ENCODE data around the gene MYOZ3.

DNA sequence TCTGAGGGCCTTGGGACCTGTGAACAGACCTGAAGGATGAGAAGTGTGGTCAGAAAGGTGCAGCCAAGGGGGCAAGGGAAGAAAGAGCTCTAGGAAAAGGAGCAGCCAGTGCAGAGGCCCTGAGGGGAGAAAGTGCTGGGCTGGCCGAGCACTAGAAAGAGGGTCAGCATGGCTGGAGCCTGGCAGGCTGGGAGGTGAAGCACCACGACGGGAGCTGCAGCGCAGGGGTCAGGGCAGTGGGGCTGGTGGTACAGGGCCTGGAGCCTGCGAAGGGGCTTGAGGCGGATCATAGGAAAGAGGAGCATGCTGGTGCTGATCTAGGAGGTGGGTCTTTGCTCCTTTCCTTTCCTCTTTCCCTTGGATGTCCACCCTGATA is 29.7 kb upstream of the MYOZ3 start:
- TF ChIP-seq, protein P1, sequence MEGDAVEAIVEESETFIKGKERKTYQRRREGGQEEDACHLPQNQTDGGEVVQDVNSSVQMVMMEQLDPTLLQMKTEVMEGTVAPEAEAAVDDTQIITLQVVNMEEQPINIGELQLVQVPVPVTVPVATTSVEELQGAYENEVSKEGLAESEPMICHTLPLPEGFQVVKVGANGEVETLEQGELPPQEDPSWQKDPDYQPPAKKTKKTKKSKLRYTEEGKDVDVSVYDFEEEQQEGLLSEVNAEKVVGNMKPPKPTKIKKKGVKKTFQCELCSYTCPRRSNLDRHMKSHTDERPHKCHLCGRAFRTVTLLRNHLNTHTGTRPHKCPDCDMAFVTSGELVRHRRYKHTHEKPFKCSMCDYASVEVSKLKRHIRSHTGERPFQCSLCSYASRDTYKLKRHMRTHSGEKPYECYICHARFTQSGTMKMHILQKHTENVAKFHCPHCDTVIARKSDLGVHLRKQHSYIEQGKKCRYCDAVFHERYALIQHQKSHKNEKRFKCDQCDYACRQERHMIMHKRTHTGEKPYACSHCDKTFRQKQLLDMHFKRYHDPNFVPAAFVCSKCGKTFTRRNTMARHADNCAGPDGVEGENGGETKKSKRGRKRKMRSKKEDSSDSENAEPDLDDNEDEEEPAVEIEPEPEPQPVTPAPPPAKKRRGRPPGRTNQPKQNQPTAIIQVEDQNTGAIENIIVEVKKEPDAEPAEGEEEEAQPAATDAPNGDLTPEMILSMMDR (IDR thresholded peaks at IDR 0.05) = no peak
- TF ChIP-seq POLR2A (IDR thresholded peaks at IDR 0.05) (no peak), POLR2AphosphoS5 (IDR thresholded peaks at IDR 0.05) (no peak)

Data from breast epithelium (tissue), 3 donors.